ENCODE measurements around the gene PARD3B. TPM values are rescaled to one million over a fixed set of nuclear protein-coding genes. Genes with fewer than 3 reads are reported as not detected.

PARD3B gene
- total RNA-seq, 1 experiment from 2014 or later, result 6.4 TPM

DNA sequence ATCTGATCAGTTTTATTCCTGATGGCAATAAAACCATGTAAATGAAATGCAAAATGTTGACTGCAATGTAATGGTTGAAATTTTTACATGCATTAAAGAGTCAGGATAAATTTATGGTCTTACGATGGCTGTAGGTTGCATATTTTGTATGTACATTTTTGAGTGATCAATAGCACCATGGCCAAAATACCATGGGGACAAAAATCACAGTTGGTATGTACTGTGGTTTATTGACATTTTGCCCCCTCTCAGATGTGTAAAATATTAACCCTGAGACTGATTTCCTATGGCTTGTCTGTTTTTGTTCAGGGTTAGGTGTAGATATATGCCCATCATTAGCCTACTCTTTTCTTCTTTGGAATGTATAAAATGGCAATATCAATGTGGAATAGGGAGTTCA, 138.1 kb downstream of the PARD3B start:
- H3K9me3 Mint-ChIP-seq, result no peaks in the 10 kb centered on the region
- no peak overlapping the region for H4K8ac ChIP-seq (replicated peaks; ENCODE audit: insufficient read length, low read depth, low read length)
- H2AFZ ChIP-seq (ENCODE audit: low read length), result no peak overlapping the region
- H3K9ac ChIP-seq (ENCODE audit: extremely low read depth, insufficient read length, low read length), result no peak overlapping the region
- H3K27ac Mint-ChIP-seq, result no peak overlapping the region
- H3K79me1 ChIP-seq (ENCODE audit: insufficient read depth, low read depth, low read length, poor library complexity, severe bottlenecking), result no peaks in the 10 kb centered on the region
- H2BK5ac ChIP-seq (ENCODE audit: insufficient read length, low read length), result no peak overlapping the region
- H3K14ac ChIP-seq (ENCODE audit: insufficient read depth, low read length), result no peak overlapping the region
- H3K9me3 ChIP-seq (ENCODE audit: control insufficient read depth, low read depth, low read length), result no peaks in the 10 kb centered on the region
- no peak overlapping the region for H2BK12ac ChIP-seq (ENCODE audit: insufficient read length, low read depth, low read length)
- no peak overlapping the region for H3K56ac ChIP-seq (ENCODE audit: insufficient read length, low read depth, low read length)
- no peak overlapping the region for H4K5ac ChIP-seq (ENCODE audit: insufficient read length, low read depth, low read length)
- no CpG with 5 or more reads among the region's 1 CpG for WGBS (ENCODE audit: extremely low coverage, insufficient read length, low lambda C conversion rate)
- H3K36me3 Mint-ChIP-seq (ENCODE audit: insufficient read depth in 1 of 3, low read depth in 3 of 3), result no peaks in the 10 kb centered on the region
- H4K20me1 ChIP-seq (ENCODE audit: control insufficient read depth, insufficient read depth, insufficient read length), result no peaks in the 10 kb centered on the region
- H3K27me3 ChIP-seq (ENCODE audit: insufficient read depth, low read length), result no peaks in the 10 kb centered on the region
- no peak overlapping the region for H3T11ph ChIP-seq (ENCODE audit: low read length)
- no peaks in the 10 kb centered on the region for H3K27me3 Mint-ChIP-seq (ENCODE audit: low read depth)
- H3K4me1 ChIP-seq (ENCODE audit: insufficient read depth, low read length), result no peaks in the 10 kb centered on the region
- H3K79me2 ChIP-seq (ENCODE audit: insufficient read depth, low read length), result no peaks in the 10 kb centered on the region
- no peaks in the 10 kb centered on the region for H3K23me2 ChIP-seq (ENCODE audit: insufficient read length, low read depth, low read length, poor library complexity, severe bottlenecking)
- no peak overlapping the region for H4K91ac ChIP-seq (ENCODE audit: insufficient read length, low read depth, low read length)
- H3K4me1 Mint-ChIP-seq, result no peaks in the 10 kb centered on the region
- H2BK20ac ChIP-seq (ENCODE audit: low read depth, low read length, poor library complexity, severe bottlenecking), result no peak overlapping the region
- no peak for TF ChIP-seq CTCF (conservative IDR thresholded peaks at IDR 0.05)
- H3K4ac ChIP-seq (ENCODE audit: low read depth, low read length), result no peak overlapping the region
- H3K4me2 ChIP-seq (ENCODE audit: insufficient read depth, insufficient read length, low read length), result no peak overlapping the region
- H2BK120ac ChIP-seq (ENCODE audit: low read depth, low read length, poor library complexity, severe bottlenecking), result no peak overlapping the region
- H3K27ac ChIP-seq (ENCODE audit: insufficient read length, low read depth, low read length), result no peak overlapping the region
- no peak overlapping the region for H3K23ac ChIP-seq (ENCODE audit: insufficient read length, low read depth, low read length)
- no peak overlapping the region for H2AK5ac ChIP-seq (ENCODE audit: insufficient read length, low read length)
- no peak overlapping the region for H2BK15ac ChIP-seq (ENCODE audit: low read depth, low read length)
- no peak for DNase-seq
- no peak overlapping the region for H3K4me3 Mint-ChIP-seq
- H3K18ac ChIP-seq (ENCODE audit: insufficient read length, low read depth, low read length), result no peak overlapping the region

All from H9 (cell line).